Endothelial cell of umbilical vein (primary cell): ENCODE results near the gene UBE2D3. TPM values are rescaled to one million over a fixed set of nuclear protein-coding genes. Genes with fewer than 3 reads are reported as not detected.

ENCODE experiments used
- BruUV-seq: library from RNA; stranded (reverse); fragments of 400-500 nt; replicated peaks from 2 replicates; lab custom pipeline; 2021; lab: Mats Ljungman, UMichigan
- CTCF ChIA-PET: fragments of 300-600, 350-600 bp; sonication (Branson Sonifier 250); formaldehyde crosslinking; loops from one replicate; lab custom pipeline; 2021; ENCODE audit warnings: antibody characterized with exemption, inconsistent platforms; lab: Charles Lee
- POLR2A ChIA-PET: fragments of 300-600, 350-600 bp; sonication (Branson Sonifier 250); formaldehyde crosslinking; loops from one replicate; lab custom pipeline; 2021; ENCODE audit warnings: antibody characterized with exemption, inconsistent platforms; lab: Charles Lee
- DNase-seq: peaks from one replicate; pipeline ENCODE4 v3.0.0-alpha.2; 2011; ENCODE audit warnings: low read depth, low spot score
- FAIRE-seq: peaks from 2 replicates; lab custom pipeline; 2011; peaks lifted over from hg19 to GRCh38; lab: Jason Lieb, UNC
- H2AFZ ChIP-seq: 2 replicates; pipeline ENCODE4 v1.6.0; 2012; ENCODE audit warnings: low read depth, low read length, control low read depth, inconsistent platforms
- H3K27ac ChIP-seq: 2 replicates; pipeline ENCODE4 v1.5.1; 2011; ENCODE audit warnings: low read depth, mild to moderate bottlenecking, control low read depth, low read length, moderate library complexity; ENCODE audit not compliant: insufficient read depth
- H3K27me3 ChIP-seq, 2 experiments: 2 replicates each; pipeline versions ENCODE4 v1.6.0 to v1.6.1; 2011; ENCODE audit warnings: low read length in 2 of 2, mixed read lengths in 1 of 2; ENCODE audit not compliant: control insufficient read depth in 2 of 2, insufficient read depth in 2 of 2
- H3K36me3 ChIP-seq, 2 experiments: 2 replicates in 1 of 2; 3 replicates in 1 of 2; pipeline ENCODE4 v1.5.1; 2011; ENCODE audit warnings: low read length in 2 of 2, mild to moderate bottlenecking in 1 of 2, moderate library complexity in 1 of 2; ENCODE audit not compliant: control insufficient read depth in 2 of 2, insufficient read depth in 2 of 2; ENCODE audit errors: extremely low read depth in 1 of 2
- H3K4me1 ChIP-seq: 3 replicates; pipeline ENCODE4 v1.5.1; 2011; ENCODE audit warnings: mild to moderate bottlenecking, low read length; ENCODE audit not compliant: control insufficient read depth, insufficient read depth; ENCODE audit errors: extremely low read depth
- H3K4me2 ChIP-seq: 2 replicates; pipeline ENCODE4 v1.6.1; 2011; ENCODE audit warnings: low read length, control low read depth, mixed read lengths; ENCODE audit not compliant: insufficient read depth
- H3K4me3 ChIP-seq, 3 experiments: fragments of 200-600 bp in 1 of 3; sonication (generic), shearing (Covaris generic) in 1 of 3; replicated peaks in 1 of 3; 2 replicates each; pipeline ENCODE4 v1.5.1; 2011 to 2016; ENCODE audit warnings: control low read depth in 3 of 3, low read length in 3 of 3, mild to moderate bottlenecking in 2 of 3, inconsistent platforms in 1 of 3, low read depth in 1 of 3, moderate library complexity in 1 of 3; ENCODE audit not compliant: insufficient read depth in 1 of 3
- H3K79me2 ChIP-seq: 2 replicates; pipeline ENCODE4 v1.6.0; 2012; ENCODE audit warnings: low read length, inconsistent platforms; ENCODE audit not compliant: control insufficient read depth, insufficient read depth
- H3K9ac ChIP-seq: replicated peaks from 2 replicates; pipeline ENCODE3; 2011; ENCODE audit warnings: low read length, control low read depth; ENCODE audit not compliant: insufficient read depth; ENCODE audit errors: extremely low read depth
- H3K9me1 ChIP-seq: replicated peaks from 3 replicates; pipeline ENCODE4 v1.6.0; 2011; ENCODE audit warnings: mild to moderate bottlenecking, low read length; ENCODE audit not compliant: control insufficient read depth, insufficient read depth; ENCODE audit errors: extremely low read depth
- H3K9me3 ChIP-seq: replicated peaks from 2 replicates; pipeline ENCODE4 v1.5.1; 2012; ENCODE audit warnings: low read length, inconsistent platforms; ENCODE audit not compliant: control insufficient read depth, insufficient read depth
- H4K20me1 ChIP-seq: replicated peaks from 2 replicates; pipeline ENCODE3; 2011; ENCODE audit warnings: mild to moderate bottlenecking, low read length; ENCODE audit not compliant: control insufficient read depth, insufficient read depth; ENCODE audit errors: extremely low read depth
- CTCF ChIP-seq, 2 donors: IDR thresholded peaks; 1 replicate in 1 of 2; 2 replicates in 1 of 2; pipeline ENCODE4 v1.5.1; 2011; ENCODE audit warnings: low read length in 2 of 2, mild to moderate bottlenecking in 2 of 2, moderate library complexity in 2 of 2, control low read depth in 1 of 2, inconsistent platforms in 1 of 2, low read depth in 1 of 2; ENCODE audit not compliant: insufficient read depth in 1 of 2; ENCODE audit errors: extremely low read depth in 1 of 2
- EZH2 ChIP-seq: IDR thresholded peaks from 2 replicates; pipeline ENCODE4 v1.6.1; 2012; ENCODE audit warnings: borderline replicate concordance, low read depth, mild to moderate bottlenecking, moderate library complexity, low read length, inconsistent platforms; ENCODE audit not compliant: severe bottlenecking
- FOS ChIP-seq: IDR thresholded peaks from 2 replicates; pipeline ENCODE4 v1.6.1; 2011; ENCODE audit warnings: mild to moderate bottlenecking, low read length, moderate library complexity, borderline replicate concordance; ENCODE audit not compliant: insufficient read depth
- GATA2 ChIP-seq: IDR thresholded peaks from 2 replicates; pipeline ENCODE4 v1.7.0; 2011; ENCODE audit warnings: low read depth, mild to moderate bottlenecking, moderate library complexity, mixed read lengths, low read length; ENCODE audit not compliant: insufficient read length, insufficient read depth
- JUN ChIP-seq: IDR thresholded peaks from 2 replicates; pipeline ENCODE4 v1.6.1; 2011; ENCODE audit warnings: borderline replicate concordance, low read depth; ENCODE audit not compliant: insufficient read length, insufficient read depth
- MYC ChIP-seq: IDR thresholded peaks from one replicate; pipeline ENCODE4 v1.6.1; 2011; ENCODE audit warnings: mild to moderate bottlenecking, low read depth, low read length
- POLR2A ChIP-seq: IDR thresholded peaks from 2 replicates; pipeline ENCODE4 v1.6.1; 2012; ENCODE audit warnings: low read depth, mild to moderate bottlenecking, control low read depth, low read length
- POLR2AphosphoS5 ChIP-seq: IDR thresholded peaks from 2 replicates; pipeline ENCODE4 v1.6.1; 2012; ENCODE audit warnings: low read depth, mild to moderate bottlenecking, control low read depth, low read length, moderate library complexity; ENCODE audit not compliant: insufficient read depth
- dilution Hi-C: fragments of 300-500 bp; cut with MboI; formaldehyde crosslinking; loops from one replicate; pipeline ENCODE4 v1.15.0; 2019; ENCODE audit warnings: low sequenced_read_pairs; ENCODE audit not compliant: extremely low pct_ligation_motif_present
- intact Hi-C: fragments of 100-400 bp; cut with micrococcal nuclease; formaldehyde crosslinking; loops from one replicate; pipeline ENCODE4 v1.10.0; 2022
- polyA plus RNA-seq, 4 experiments: library from polyadenylated mRNA; depleted of rRNA in 3 of 4; stranded (reverse) in 3 of 4; unstranded in 1 of 4; fragments of >200 nt; gene quantifications; 2 replicates each; pipeline versions ENCODE4 v1.2.1 to v1.2.3, GENCODE V29; 2011 to 2012; ENCODE audit warnings: missing spikeins in 1 of 4
- total RNA-seq: library from RNA; stranded (reverse); gene quantifications from 2 replicates; pipeline ENCODE4 v1.2.3, GENCODE V29; 2021
- TF ChIP-seq, protein P1 (sequence below): IDR thresholded peaks from 2 replicates; pipeline ENCODE4 v1.6.1; 2011; ENCODE audit not compliant: insufficient read depth, insufficient read length

Gene UBE2D3
- total and polyA plus RNA-seq, 2 donors (not counting 3 experiments of a cell fraction or from before 2014, with no cell fraction given): 279 to 399 TPM

- Histone ChIP-seq H3K9me3 (no peaks in the 10 kb centered on the region), H3K4me2 (peak overlapping the region; percentile 98), H3K79me2 (peaks cover 74% of the 10 kb centered on the region), H3K27me3 (no peaks in the 10 kb centered on the region), H3K4me1 (peaks cover 53% of the 10 kb centered on the region), H3K36me3 (peaks cover 0 to 3% of the 10 kb centered on the region in 2 experiments), H2AFZ (no peak overlapping the region), H3K4me3 (peak overlapping the region; percentile 82 to 97 (median 89)), H4K20me1 (peaks cover 21% of the 10 kb centered on the region), H3K27ac (peak overlapping the region; percentile 7), H3K9ac (peak overlapping the region; percentile 100), H3K9me1 (no peaks in the 10 kb centered on the region)
- DNase-seq (no peak), FAIRE-seq (no peak)
- dilution Hi-C loops (no loop called here), intact Hi-C loops (no loop called here)
- ChIA-PET CTCF (interaction anchor here (1.0 to 2.5 kb wide), 2 partner anchors 15 to 203 kb away, joined by 3 to 10 read pairs; no protein-coding TSS in a partner anchor), POLR2A (no interaction called here)
- TF ChIP-seq POLR2AphosphoS5 (no peak), EZH2 (no peak), CTCF (IDR thresholded peaks at IDR 0.05; ENCODE audit: extremely low read depth in 1 of 2, insufficient read depth in 1 of 2, low read depth in 1 of 2, low read length in 2 of 2) (no peak), JUN (no peak), MYC (no peak), FOS (no peak), POLR2A (no peak), GATA2 (no peak)
- TF ChIP-seq, protein P1, sequence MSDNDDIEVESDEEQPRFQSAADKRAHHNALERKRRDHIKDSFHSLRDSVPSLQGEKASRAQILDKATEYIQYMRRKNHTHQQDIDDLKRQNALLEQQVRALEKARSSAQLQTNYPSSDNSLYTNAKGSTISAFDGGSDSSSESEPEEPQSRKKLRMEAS: no peak
- BruUV-seq: no TSS peak
Measured at GRCh38 chr4:102824398-102824797, 3.0 kb downstream of the UBE2D3 start.
